Spleen (tissue), 7 donors: Measurements from ENCODE around the gene C11orf91.

Experiments used
- POLR2A ChIP-seq, 3 donors: fragments of 450-650 bp; IDR thresholded peaks; one replicate each; pipeline ENCODE4 v1.5.1; 2017; ENCODE audit warnings: antibody characterized with exemption in 3 of 3, mild to moderate bottlenecking in 1 of 3
- POLR2AphosphoS5 ChIP-seq, 3 donors: sonication (generic); formaldehyde crosslinking; IDR thresholded peaks; one replicate each; pipeline ENCODE4 v1.5.1; 2017; ENCODE audit warnings: antibody characterized with exemption in 3 of 3
- TF ChIP-seq, protein P1 (sequence below), 11 experiments: fragments of 200-600 bp in 7 of 11; fragments of 450-650 bp in 4 of 11; sonication (generic) in 4 of 11; IDR thresholded peaks in 8 of 11; conservative IDR thresholded peaks in 3 of 11; 1 replicate in 7 of 11; 2 replicates in 4 of 11; pipeline versions ENCODE4 v1.4.0 to v1.8.0; 2016 to 2021; ENCODE audit warnings: antibody characterized with exemption in 11 of 11, inconsistent platforms in 4 of 11, mild to moderate bottlenecking in 1 of 11
- donor health status: DM: no; HTN: no; CAD: no; lungs with moderate emphysema.
- donor health status: DM: no; HTN: no; CAD: no.
- donor health status: DM: no; HTN: no; CAD: no.

DNA sequence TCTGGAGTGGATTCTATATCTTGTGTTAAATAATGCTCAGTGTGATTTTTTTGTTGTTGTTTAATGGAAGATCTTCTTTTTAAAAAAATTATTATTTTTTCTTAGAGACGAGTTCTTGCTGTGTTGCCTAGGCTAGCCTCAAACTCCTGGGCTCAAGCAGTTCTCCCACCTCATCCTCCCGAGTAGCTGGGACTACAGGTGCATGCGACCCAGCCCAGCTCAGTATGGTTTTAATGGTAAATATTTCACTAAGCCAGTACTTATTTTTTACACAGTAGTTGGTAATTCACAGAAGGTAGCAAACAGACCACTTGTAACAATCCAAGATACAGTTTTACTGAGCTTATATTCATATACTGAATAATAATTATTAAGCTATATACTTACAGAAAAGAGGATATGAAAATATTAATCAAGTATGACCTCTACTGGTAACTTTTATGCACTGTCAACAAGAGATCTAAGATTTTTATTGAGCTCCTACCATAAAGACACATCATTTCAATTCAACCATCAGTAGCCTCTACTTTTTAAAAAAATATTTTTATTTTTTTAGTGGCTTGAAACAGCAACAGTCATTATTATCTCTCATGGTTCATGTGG lies 41.7 kb upstream of the C11orf91 start:
- TF ChIP-seq, protein P1, sequence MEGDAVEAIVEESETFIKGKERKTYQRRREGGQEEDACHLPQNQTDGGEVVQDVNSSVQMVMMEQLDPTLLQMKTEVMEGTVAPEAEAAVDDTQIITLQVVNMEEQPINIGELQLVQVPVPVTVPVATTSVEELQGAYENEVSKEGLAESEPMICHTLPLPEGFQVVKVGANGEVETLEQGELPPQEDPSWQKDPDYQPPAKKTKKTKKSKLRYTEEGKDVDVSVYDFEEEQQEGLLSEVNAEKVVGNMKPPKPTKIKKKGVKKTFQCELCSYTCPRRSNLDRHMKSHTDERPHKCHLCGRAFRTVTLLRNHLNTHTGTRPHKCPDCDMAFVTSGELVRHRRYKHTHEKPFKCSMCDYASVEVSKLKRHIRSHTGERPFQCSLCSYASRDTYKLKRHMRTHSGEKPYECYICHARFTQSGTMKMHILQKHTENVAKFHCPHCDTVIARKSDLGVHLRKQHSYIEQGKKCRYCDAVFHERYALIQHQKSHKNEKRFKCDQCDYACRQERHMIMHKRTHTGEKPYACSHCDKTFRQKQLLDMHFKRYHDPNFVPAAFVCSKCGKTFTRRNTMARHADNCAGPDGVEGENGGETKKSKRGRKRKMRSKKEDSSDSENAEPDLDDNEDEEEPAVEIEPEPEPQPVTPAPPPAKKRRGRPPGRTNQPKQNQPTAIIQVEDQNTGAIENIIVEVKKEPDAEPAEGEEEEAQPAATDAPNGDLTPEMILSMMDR (IDR thresholded peaks at IDR 0.05 in 8 of 11, conservative IDR thresholded peaks at IDR 0.05 in 3 of 11): peak; percentile 17 to 64 (median 52)
- TF ChIP-seq POLR2A (IDR thresholded peaks at IDR 0.05): no peak
- TF ChIP-seq POLR2AphosphoS5 (IDR thresholded peaks at IDR 0.05): no peak
